ENCODE measurements around the gene CIT.
A peak's percentile ranks its signal among the peaks of the same experiment; 100 is the strongest.

CIT gene

DNA sequence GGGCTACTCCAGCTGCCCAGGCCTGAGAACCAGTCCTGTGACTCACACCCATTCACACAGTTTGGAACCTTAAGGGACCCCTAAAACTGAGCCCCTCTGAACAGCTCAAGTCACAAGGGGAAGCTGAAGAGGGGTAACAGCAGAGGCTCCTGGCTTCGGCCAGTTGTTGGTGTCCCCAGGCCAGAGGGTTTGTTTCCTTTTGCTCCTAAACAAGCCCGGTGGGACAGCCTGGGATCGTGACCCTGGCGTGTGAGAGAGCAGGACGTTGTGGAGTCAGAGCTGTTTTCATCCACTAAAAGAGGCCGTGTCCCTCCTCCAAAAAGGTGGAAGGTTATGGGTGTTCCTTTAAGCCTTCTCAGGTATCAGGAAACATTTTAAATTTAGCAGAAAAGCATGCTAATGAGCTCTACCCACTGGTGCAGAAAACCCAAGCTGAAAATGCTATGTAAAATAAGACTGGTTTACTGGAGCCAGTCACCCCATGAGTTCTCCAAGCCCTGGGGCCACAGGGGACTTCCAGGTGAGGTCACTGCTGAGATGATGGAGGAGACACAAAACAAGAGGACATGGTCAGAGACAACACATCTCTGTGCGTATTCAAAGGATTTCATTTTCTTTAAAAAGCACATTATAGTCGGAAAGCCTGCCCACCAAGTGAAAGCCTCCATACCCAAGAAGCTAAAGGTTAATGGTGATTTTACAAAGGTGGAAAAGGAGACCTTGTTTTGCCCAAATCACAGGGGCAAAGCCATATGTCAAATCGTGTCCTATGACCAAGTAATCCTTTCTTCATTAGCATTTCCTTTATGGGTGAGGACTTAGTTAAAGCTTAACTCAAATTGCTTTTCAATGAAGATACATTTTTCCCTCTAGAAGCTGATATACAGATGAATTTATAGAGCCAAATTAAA, 195.1 kb downstream of the CIT start:
- Histone ChIP-seq H2AFZ (ENCODE audit: low read length) (no peak overlapping the region), H3K9ac (ENCODE audit: low read length) (no peak overlapping the region; the same call in 1 of the 2 replicates), H3F3A (ENCODE audit: insufficient read depth, low read length) (no peaks in the 10 kb centered on the region), H4K20me1 (ENCODE audit: insufficient read depth, low read length) (no peaks in the 10 kb centered on the region), H3K4me1 (ENCODE audit: insufficient read depth, low read length, severe bottlenecking) (peaks cover 21% of the 10 kb centered on the region), H3K27me3 (ENCODE audit: insufficient read depth, low read length) (no peaks in the 10 kb centered on the region), H3K27ac (ENCODE audit: low read depth, low read length, poor library complexity, severe bottlenecking) (peak overlapping the region; percentile 71), H3K9me3 (ENCODE audit: low read length) (no peaks in the 10 kb centered on the region), H3K9me2 (ENCODE audit: low read depth, low read length) (no peaks in the 10 kb centered on the region), H3K36me3 (ENCODE audit: insufficient read depth, low read length) (peaks cover 81% of the 10 kb centered on the region), H3K79me2 (ENCODE audit: insufficient read depth, low read length) (no peaks in the 10 kb centered on the region), H3K4me3 (ENCODE audit: low read depth, low read length, poor library complexity, severe bottlenecking) (no peak overlapping the region), H3K4me2 (ENCODE audit: low read length) (no peak overlapping the region; the same call in 1 of the 2 replicates)
- TF ChIP-seq, protein P1, sequence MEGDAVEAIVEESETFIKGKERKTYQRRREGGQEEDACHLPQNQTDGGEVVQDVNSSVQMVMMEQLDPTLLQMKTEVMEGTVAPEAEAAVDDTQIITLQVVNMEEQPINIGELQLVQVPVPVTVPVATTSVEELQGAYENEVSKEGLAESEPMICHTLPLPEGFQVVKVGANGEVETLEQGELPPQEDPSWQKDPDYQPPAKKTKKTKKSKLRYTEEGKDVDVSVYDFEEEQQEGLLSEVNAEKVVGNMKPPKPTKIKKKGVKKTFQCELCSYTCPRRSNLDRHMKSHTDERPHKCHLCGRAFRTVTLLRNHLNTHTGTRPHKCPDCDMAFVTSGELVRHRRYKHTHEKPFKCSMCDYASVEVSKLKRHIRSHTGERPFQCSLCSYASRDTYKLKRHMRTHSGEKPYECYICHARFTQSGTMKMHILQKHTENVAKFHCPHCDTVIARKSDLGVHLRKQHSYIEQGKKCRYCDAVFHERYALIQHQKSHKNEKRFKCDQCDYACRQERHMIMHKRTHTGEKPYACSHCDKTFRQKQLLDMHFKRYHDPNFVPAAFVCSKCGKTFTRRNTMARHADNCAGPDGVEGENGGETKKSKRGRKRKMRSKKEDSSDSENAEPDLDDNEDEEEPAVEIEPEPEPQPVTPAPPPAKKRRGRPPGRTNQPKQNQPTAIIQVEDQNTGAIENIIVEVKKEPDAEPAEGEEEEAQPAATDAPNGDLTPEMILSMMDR (IDR thresholded peaks at IDR 0.05; ENCODE audit: low read length), result no peak
- TF ChIP-seq EZH2 (IDR thresholded peaks at IDR 0.05; ENCODE audit: borderline replicate concordance, low read length), result no peak

DNA sequence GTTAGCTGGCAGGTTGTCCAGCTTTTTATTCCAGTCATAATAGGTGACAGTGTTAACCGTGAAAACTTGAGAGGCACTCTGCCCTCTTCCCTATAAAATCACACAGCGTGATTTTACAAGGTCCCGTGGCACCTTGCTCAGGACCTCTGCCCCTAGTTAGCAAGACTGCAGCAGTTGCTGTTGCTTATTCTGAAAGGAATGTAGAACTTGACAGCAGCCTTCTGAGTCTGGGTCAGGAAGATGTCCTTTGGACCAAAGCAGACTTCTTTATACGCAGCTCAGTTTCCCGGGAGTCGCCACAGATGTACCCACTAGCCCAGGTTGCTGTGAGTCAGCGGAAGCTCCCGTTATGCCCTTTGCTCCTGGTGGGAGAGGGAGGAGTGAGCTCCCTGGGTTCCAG, 196.0 kb downstream of the CIT start:
- H3K4me2 ChIP-seq (ENCODE audit: low read length), result no peak overlapping the region
- H3K9ac ChIP-seq (ENCODE audit: low read length), result no peak overlapping the region
- no peaks in the 10 kb centered on the region for H3F3A ChIP-seq (ENCODE audit: insufficient read depth, low read length)
- H3K27ac ChIP-seq (ENCODE audit: low read depth, low read length, poor library complexity, severe bottlenecking), result peak overlapping the region; percentile 71
- H3K9me3 ChIP-seq (ENCODE audit: low read length), result no peaks in the 10 kb centered on the region
- no peaks in the 10 kb centered on the region for H3K27me3 ChIP-seq (ENCODE audit: insufficient read depth, low read length)
- peaks cover 21% of the 10 kb centered on the region for H3K4me1 ChIP-seq (ENCODE audit: insufficient read depth, low read length, severe bottlenecking)
- no peaks in the 10 kb centered on the region for H3K79me2 ChIP-seq (ENCODE audit: insufficient read depth, low read length)
- TF ChIP-seq, protein P1 (IDR thresholded peaks at IDR 0.05; ENCODE audit: low read length), result no peak
- no peak for TF ChIP-seq EZH2 (IDR thresholded peaks at IDR 0.05; ENCODE audit: borderline replicate concordance, low read length)
- H3K36me3 ChIP-seq (ENCODE audit: insufficient read depth, low read length), result peaks cover 81% of the 10 kb centered on the region
- no peak overlapping the region for H2AFZ ChIP-seq (ENCODE audit: low read length)
- H4K20me1 ChIP-seq (ENCODE audit: insufficient read depth, low read length), result no peaks in the 10 kb centered on the region
- H3K4me3 ChIP-seq (ENCODE audit: low read depth, low read length, poor library complexity, severe bottlenecking), result no peak overlapping the region
- H3K9me2 ChIP-seq (ENCODE audit: low read depth, low read length), result no peaks in the 10 kb centered on the region

DNA sequence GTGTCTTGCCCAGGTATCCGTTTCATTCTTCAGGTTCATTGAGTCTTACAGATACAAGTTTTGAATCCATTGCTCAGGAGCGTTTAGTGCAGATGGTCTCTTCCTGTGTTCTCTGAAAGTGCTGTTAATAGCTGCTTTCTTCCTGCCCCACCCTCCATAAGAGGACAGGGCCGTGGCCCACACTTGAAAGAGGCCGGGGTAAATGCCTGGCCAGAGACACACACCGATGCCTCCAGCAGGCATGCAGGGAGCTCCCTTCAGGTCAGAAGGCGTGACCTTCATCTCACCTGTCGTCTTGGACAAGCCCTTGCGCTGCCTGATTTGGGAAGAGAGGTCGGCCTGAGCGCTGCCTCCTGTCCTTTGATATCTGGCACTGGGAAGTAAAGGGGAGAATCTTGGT, 197.6 kb downstream of the CIT start:
- Histone ChIP-seq H3K4me2 (ENCODE audit: low read length) (no peak overlapping the region), H3K9ac (ENCODE audit: low read length) (no peak overlapping the region), H3K79me2 (ENCODE audit: insufficient read depth, low read length) (no peaks in the 10 kb centered on the region), H2AFZ (ENCODE audit: low read length) (no peak overlapping the region), H3K27ac (ENCODE audit: low read depth, low read length, poor library complexity, severe bottlenecking) (no peak overlapping the region), H4K20me1 (ENCODE audit: insufficient read depth, low read length) (no peaks in the 10 kb centered on the region), H3K36me3 (ENCODE audit: insufficient read depth, low read length) (peaks cover 90% of the 10 kb centered on the region), H3K9me3 (ENCODE audit: low read length) (no peaks in the 10 kb centered on the region), H3K4me3 (ENCODE audit: low read depth, low read length, poor library complexity, severe bottlenecking) (no peak overlapping the region), H3K9me2 (ENCODE audit: low read depth, low read length) (no peaks in the 10 kb centered on the region), H3K27me3 (ENCODE audit: insufficient read depth, low read length) (no peaks in the 10 kb centered on the region), H3K4me1 (ENCODE audit: insufficient read depth, low read length, severe bottlenecking) (peaks cover 21% of the 10 kb centered on the region), H3F3A (ENCODE audit: insufficient read depth, low read length) (no peaks in the 10 kb centered on the region)
- TF ChIP-seq, protein P1 (IDR thresholded peaks at IDR 0.05; ENCODE audit: low read length), result no peak
- no peak for TF ChIP-seq EZH2 (IDR thresholded peaks at IDR 0.05; ENCODE audit: borderline replicate concordance, low read length)

Data from OCI-LY1 (cell line).